ENCODE data around the gene TPP2.
A peak's percentile ranks its signal among the peaks of the same experiment; 100 is the strongest.

The TPP2 gene

GRCh38 chr13:102626928-102627327 is 30.1 kb downstream of the TPP2 start:
- Histone ChIP-seq H3K36me3 (ENCODE audit: control insufficient read depth in 4 of 4, insufficient read depth in 4 of 4, low read length in 3 of 4) (peaks cover 25 to 85% (median 55%) of the 10 kb centered on the region in 4 experiments), H3K27ac (ENCODE audit: insufficient read depth in 1 of 2, low read depth in 1 of 2, low read length in 2 of 2, poor library complexity in 1 of 2, severe bottlenecking in 2 of 2) (no peak overlapping the region), H3K9me3 (ENCODE audit: control extremely low read depth in 1 of 5, control insufficient read depth in 4 of 5, insufficient read depth in 2 of 5, low read depth in 1 of 5, low read length in 4 of 5) (no peaks in the 10 kb centered on the region), H3K4me1 (ENCODE audit: control extremely low read depth in 1 of 4, control insufficient read depth in 4 of 4, insufficient read depth in 4 of 4, low read length in 3 of 4) (no peaks in the 10 kb centered on the region), H3K4me3 (ENCODE audit: control insufficient read depth in 1 of 7, extremely low read depth in 1 of 7, insufficient read depth in 4 of 7, low read depth in 2 of 7, low read length in 6 of 7) (no peak overlapping the region), H3K27me3 (replicated peaks in 2 of 5; ENCODE audit: control insufficient read depth in 4 of 5, insufficient read depth in 5 of 5, low read length in 4 of 5) (no peaks in the 10 kb centered on the region)
- ChIA-PET CTCF (interaction anchor here (0.9 to 1.7 kb wide), 7 partner anchors 10 to 46 kb away, joined by 3 to 7 read pairs (median 4); no protein-coding TSS in a partner anchor), POLR2A (interaction anchor here (0.5 kb wide), 1 partner anchor 642 kb away, joined by 3 read pairs; no protein-coding TSS in a partner anchor)
- WGBS (ENCODE audit: insufficient coverage): 89% methylated on average over 1 of the region's 1 CpG
- no peak for DNase-seq

GRCh38 chr13:102628559-102628958 is 31.8 kb downstream of the TPP2 start:
- peaks cover 23 to 87% (median 54%) of the 10 kb centered on the region in 4 experiments for H3K36me3 ChIP-seq (ENCODE audit: control insufficient read depth in 4 of 4, insufficient read depth in 4 of 4, low read length in 3 of 4)
- 100% methylated on average over 4 of the region's 4 CpGs for WGBS (ENCODE audit: insufficient coverage)
- POLR2A ChIA-PET: no interaction called here
- no peak for DNase-seq
- no peaks in the 10 kb centered on the region for H3K9me3 ChIP-seq (ENCODE audit: control extremely low read depth in 1 of 5, control insufficient read depth in 4 of 5, insufficient read depth in 2 of 5, low read depth in 1 of 5, low read length in 4 of 5)
- no peak overlapping the region for H3K4me3 ChIP-seq (ENCODE audit: control insufficient read depth in 1 of 7, extremely low read depth in 1 of 7, insufficient read depth in 4 of 7, low read depth in 2 of 7, low read length in 6 of 7)
- H3K27me3 ChIP-seq (replicated peaks in 2 of 5; ENCODE audit: control insufficient read depth in 4 of 5, insufficient read depth in 5 of 5, low read length in 4 of 5): no peaks in the 10 kb centered on the region
- no peaks in the 10 kb centered on the region for H3K4me1 ChIP-seq (ENCODE audit: control extremely low read depth in 1 of 4, control insufficient read depth in 4 of 4, insufficient read depth in 4 of 4, low read length in 3 of 4)
- CTCF ChIA-PET: interaction anchor here (0.7 to 0.9 kb wide), 2 partner anchors 20 to 218 kb away, joined by 3 read pairs; no protein-coding TSS in a partner anchor
- H3K27ac ChIP-seq (ENCODE audit: insufficient read depth in 1 of 2, low read depth in 1 of 2, low read length in 2 of 2, poor library complexity in 1 of 2, severe bottlenecking in 2 of 2): no peak overlapping the region

DNA sequence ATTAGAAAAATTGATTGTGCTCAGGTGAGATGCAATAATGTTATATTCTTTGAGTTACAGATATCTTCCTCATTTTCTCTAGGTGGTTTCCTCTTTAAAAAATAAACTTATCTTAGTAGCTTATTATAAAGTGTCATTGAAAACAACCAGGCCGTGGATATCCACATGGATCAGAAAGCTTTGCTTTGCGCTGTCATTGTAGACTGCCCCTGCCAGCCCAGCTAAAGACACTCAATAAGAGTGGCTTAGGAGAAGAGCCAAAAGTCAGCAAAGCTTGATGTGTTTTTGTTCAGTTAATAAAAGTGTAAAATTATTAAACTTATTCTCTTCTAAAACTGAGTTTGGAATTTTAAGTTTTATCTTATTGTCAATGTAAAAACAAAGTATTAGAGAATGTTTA is 34.4 kb downstream of the TPP2 start:
- CTCF ChIA-PET: interaction anchor here (0.7 to 1.6 kb wide), 4 partner anchors 15 to 215 kb away, joined by 3 to 9 read pairs (median 4); no protein-coding TSS in a partner anchor
- Histone ChIP-seq H3K4me3 (ENCODE audit: control insufficient read depth in 1 of 7, extremely low read depth in 1 of 7, insufficient read depth in 4 of 7, low read depth in 2 of 7, low read length in 6 of 7) (no peak overlapping the region), H3K4me1 (ENCODE audit: control extremely low read depth in 1 of 4, control insufficient read depth in 4 of 4, insufficient read depth in 4 of 4, low read length in 3 of 4) (no peaks in the 10 kb centered on the region)

GRCh38 chr13:102638741-102639140 is 42.0 kb downstream of the TPP2 start:
- Histone ChIP-seq H3K27ac (ENCODE audit: insufficient read depth in 1 of 2, low read depth in 1 of 2, low read length in 2 of 2, poor library complexity in 1 of 2, severe bottlenecking in 2 of 2) (no peak overlapping the region), H3K9me3 (ENCODE audit: control extremely low read depth in 1 of 5, control insufficient read depth in 4 of 5, insufficient read depth in 2 of 5, low read depth in 1 of 5, low read length in 4 of 5) (no peaks in the 10 kb centered on the region), H3K27me3 (replicated peaks in 2 of 5; ENCODE audit: control insufficient read depth in 4 of 5, insufficient read depth in 5 of 5, low read length in 4 of 5) (no peaks in the 10 kb centered on the region), H3K4me1 (ENCODE audit: control extremely low read depth in 1 of 4, control insufficient read depth in 4 of 4, insufficient read depth in 4 of 4, low read length in 3 of 4) (no peaks in the 10 kb centered on the region), H3K36me3 (ENCODE audit: control insufficient read depth in 4 of 4, insufficient read depth in 4 of 4, low read length in 3 of 4) (peaks cover 42 to 94% (median 61%) of the 10 kb centered on the region in 4 experiments), H3K4me3 (ENCODE audit: control insufficient read depth in 1 of 7, extremely low read depth in 1 of 7, insufficient read depth in 4 of 7, low read depth in 2 of 7, low read length in 6 of 7) (no peak overlapping the region)
- ChIA-PET CTCF (interaction anchor here (1.3 to 1.8 kb wide), 2 partner anchors 30 to 47 kb away, joined by 5 read pairs; no protein-coding TSS in a partner anchor), POLR2A (no interaction called here)
- no peak for DNase-seq
- 75% methylated on average over 1 of the region's 3 CpGs for WGBS (ENCODE audit: insufficient coverage)

More for the DNA sequence above, 34.4 kb downstream of the TPP2 start:
- POLR2A ChIA-PET: no interaction called here
- no peaks in the 10 kb centered on the region for H3K9me3 ChIP-seq (ENCODE audit: control extremely low read depth in 1 of 5, control insufficient read depth in 4 of 5, insufficient read depth in 2 of 5, low read depth in 1 of 5, low read length in 4 of 5)
- H3K27ac ChIP-seq (ENCODE audit: insufficient read depth in 1 of 2, low read depth in 1 of 2, low read length in 2 of 2, poor library complexity in 1 of 2, severe bottlenecking in 2 of 2): no peak overlapping the region
- H3K27me3 ChIP-seq (replicated peaks in 2 of 5; ENCODE audit: control insufficient read depth in 4 of 5, insufficient read depth in 5 of 5, low read length in 4 of 5): no peaks in the 10 kb centered on the region
- 90% methylated on average over 2 of the region's 2 CpGs for WGBS (ENCODE audit: insufficient coverage)
- H3K36me3 ChIP-seq (ENCODE audit: control insufficient read depth in 4 of 4, insufficient read depth in 4 of 4, low read length in 3 of 4): peaks cover 33 to 93% (median 63%) of the 10 kb centered on the region in 4 experiments
- DNase-seq: no peak

GRCh38 chr13:102642029-102642428 is 45.2 kb downstream of the TPP2 start:
- Histone ChIP-seq H3K4me3 (ENCODE audit: control insufficient read depth in 1 of 7, extremely low read depth in 1 of 7, insufficient read depth in 4 of 7, low read depth in 2 of 7, low read length in 6 of 7) (no peak overlapping the region), H3K4me1 (ENCODE audit: control extremely low read depth in 1 of 4, control insufficient read depth in 4 of 4, insufficient read depth in 4 of 4, low read length in 3 of 4) (no peaks in the 10 kb centered on the region), H3K27me3 (replicated peaks in 2 of 5; ENCODE audit: control insufficient read depth in 4 of 5, insufficient read depth in 5 of 5, low read length in 4 of 5) (no peaks in the 10 kb centered on the region), H3K27ac (ENCODE audit: insufficient read depth in 1 of 2, low read depth in 1 of 2, low read length in 2 of 2, poor library complexity in 1 of 2, severe bottlenecking in 2 of 2) (no peak overlapping the region), H3K36me3 (ENCODE audit: control insufficient read depth in 4 of 4, insufficient read depth in 4 of 4, low read length in 3 of 4) (peaks cover 36 to 93% (median 56%) of the 10 kb centered on the region in 4 experiments), H3K9me3 (ENCODE audit: control extremely low read depth in 1 of 5, control insufficient read depth in 4 of 5, insufficient read depth in 2 of 5, low read depth in 1 of 5, low read length in 4 of 5) (no peaks in the 10 kb centered on the region)
- CTCF ChIA-PET: interaction anchor here (0.6 to 4.7 kb wide), 3 partner anchors 10 to 42 kb away, joined by 3 to 29 read pairs (median 12); no protein-coding TSS in a partner anchor
- no peak for DNase-seq
- WGBS (ENCODE audit: insufficient coverage): 93% methylated on average over 3 of the region's 4 CpGs
- POLR2A ChIA-PET: no interaction called here

- Histone ChIP-seq H3K36me3 (ENCODE audit: control insufficient read depth in 4 of 4, insufficient read depth in 4 of 4, low read length in 3 of 4) (peaks cover 37 to 93% (median 59%) of the 10 kb centered on the region in 4 experiments), H3K27ac (ENCODE audit: insufficient read depth in 1 of 2, low read depth in 1 of 2, low read length in 2 of 2, poor library complexity in 1 of 2, severe bottlenecking in 2 of 2) (no peak overlapping the region), H3K4me3 (ENCODE audit: control insufficient read depth in 1 of 7, extremely low read depth in 1 of 7, insufficient read depth in 4 of 7, low read depth in 2 of 7, low read length in 6 of 7) (no peak overlapping the region), H3K4me1 (ENCODE audit: control extremely low read depth in 1 of 4, control insufficient read depth in 4 of 4, insufficient read depth in 4 of 4, low read length in 3 of 4) (no peaks in the 10 kb centered on the region), H3K27me3 (replicated peaks in 2 of 5; ENCODE audit: control insufficient read depth in 4 of 5, insufficient read depth in 5 of 5, low read length in 4 of 5) (no peaks in the 10 kb centered on the region), H3K9me3 (ENCODE audit: control extremely low read depth in 1 of 5, control insufficient read depth in 4 of 5, insufficient read depth in 2 of 5, low read depth in 1 of 5, low read length in 4 of 5) (no peaks in the 10 kb centered on the region)
- DNase-seq: no peak
- WGBS (ENCODE audit: insufficient coverage): 100% methylated on average over 3 of the region's 6 CpGs
- ChIA-PET POLR2A (no interaction called here), CTCF (interaction anchor here (3.1 to 4.7 kb wide), 2 partner anchors 10 to 18 kb away, joined by 12 to 29 read pairs; no protein-coding TSS in a partner anchor)
Measured at GRCh38 chr13:102642475-102642874, 45.7 kb downstream of the TPP2 start.

DNA sequence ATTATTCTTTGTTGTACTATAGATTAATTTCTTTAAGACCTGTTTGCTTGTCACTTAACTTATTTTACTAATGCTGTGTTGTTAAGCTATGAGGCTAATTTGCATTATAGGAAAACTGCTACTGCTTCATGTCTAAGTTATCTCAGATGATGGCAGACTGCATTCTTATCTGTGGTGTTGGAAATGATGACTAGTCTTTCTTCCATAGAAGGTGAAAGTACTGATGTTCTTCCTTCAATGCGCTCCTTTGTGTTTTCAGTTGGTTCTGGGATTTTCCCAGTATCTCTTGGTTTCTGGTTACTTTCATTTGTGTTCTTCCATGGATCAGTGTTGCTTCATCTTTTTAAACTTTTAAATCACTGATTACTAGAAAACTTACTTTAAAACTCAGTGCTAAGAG is 46.9 kb downstream of the TPP2 start:
- POLR2A ChIA-PET: interaction anchor here (0.6 kb wide), 1 partner anchor 54 kb away, joined by 3 read pairs; no protein-coding TSS in a partner anchor
- no peak for DNase-seq
- WGBS (ENCODE audit: insufficient coverage): 100% methylated on average over 1 of the region's 1 CpG
- H3K27me3 ChIP-seq (replicated peaks in 2 of 5; ENCODE audit: control insufficient read depth in 4 of 5, insufficient read depth in 5 of 5, low read length in 4 of 5): no peaks in the 10 kb centered on the region
- CTCF ChIA-PET: interaction anchor here (1.4 to 4.7 kb wide), 2 partner anchors 8 to 10 kb away, joined by 3 to 29 read pairs; no protein-coding TSS in a partner anchor
- no peaks in the 10 kb centered on the region for H3K9me3 ChIP-seq (ENCODE audit: control extremely low read depth in 1 of 5, control insufficient read depth in 4 of 5, insufficient read depth in 2 of 5, low read depth in 1 of 5, low read length in 4 of 5)
- peak overlapping the region in 1 of 2 experiments; percentile 20 for H3K27ac ChIP-seq (ENCODE audit: insufficient read depth in 1 of 2, low read depth in 1 of 2, low read length in 2 of 2, poor library complexity in 1 of 2, severe bottlenecking in 2 of 2)
- no peaks in the 10 kb centered on the region for H3K4me1 ChIP-seq (ENCODE audit: control extremely low read depth in 1 of 4, control insufficient read depth in 4 of 4, insufficient read depth in 4 of 4, low read length in 3 of 4)
- peaks cover 36 to 93% (median 57%) of the 10 kb centered on the region in 4 experiments for H3K36me3 ChIP-seq (ENCODE audit: control insufficient read depth in 4 of 4, insufficient read depth in 4 of 4, low read length in 3 of 4)
- no peak overlapping the region for H3K4me3 ChIP-seq (ENCODE audit: control insufficient read depth in 1 of 7, extremely low read depth in 1 of 7, insufficient read depth in 4 of 7, low read depth in 2 of 7, low read length in 6 of 7)

All from common myeloid progenitor, CD34-positive (primary cell).